Hypothalamus (tissue), 51 donors: ENCODE measurements around the gene ANKRD53.
"Not testable (repeated sequence)": the region's sequence is repeated elsewhere in the genome, so short reads cannot be mapped to it uniquely, and the experiment has no call there.

Source experiments
- DNase-seq, 51 donors: peaks; one replicate each; lab custom pipeline; 2025; lab: John Stamatoyannopoulos, UW

The ANKRD53 gene

GRCh38 chr2:71003966-71004755, 25.7 kb downstream of the ANKRD53 start:
- no peak for DNase-seq

GRCh38 chr2:71004857-71005256, 26.4 kb downstream of the ANKRD53 start:
- DNase-seq: no peak

GRCh38 chr2:71005271-71006202, 27.1 kb downstream of the ANKRD53 start:
- DNase-seq: no peak

GRCh38 chr2:71006323-71006722, 27.9 kb downstream of the ANKRD53 start:
- DNase-seq: no peak

- DNase-seq: no peak
These were observed 28.7 kb downstream of the ANKRD53 start for GRCh38 chr2:71006955-71007799.

- no peak for DNase-seq
These were observed 29.9 kb downstream of the ANKRD53 start for GRCh38 chr2:71008342-71008741.

- DNase-seq: not testable (repeated sequence)
These were observed 33.4 kb downstream of the ANKRD53 start for GRCh38 chr2:71011786-71012185.

- DNase-seq: no peak
These were observed 40.2 kb downstream of the ANKRD53 start for GRCh38 chr2:71018625-71019024.

GRCh38 chr2:71019989-71020388, 41.6 kb downstream of the ANKRD53 start:
- not testable (repeated sequence) for DNase-seq

GRCh38 chr2:71021394-71021793, 43.0 kb downstream of the ANKRD53 start:
- not testable (repeated sequence) for DNase-seq

- DNase-seq: peak in 1 of 51 donors; percentile 4
These were observed 45.3 kb downstream of the ANKRD53 start for GRCh38 chr2:71023553-71024243.
